ENCODE data around the gene FOCAD.

FOCAD gene

DNA sequence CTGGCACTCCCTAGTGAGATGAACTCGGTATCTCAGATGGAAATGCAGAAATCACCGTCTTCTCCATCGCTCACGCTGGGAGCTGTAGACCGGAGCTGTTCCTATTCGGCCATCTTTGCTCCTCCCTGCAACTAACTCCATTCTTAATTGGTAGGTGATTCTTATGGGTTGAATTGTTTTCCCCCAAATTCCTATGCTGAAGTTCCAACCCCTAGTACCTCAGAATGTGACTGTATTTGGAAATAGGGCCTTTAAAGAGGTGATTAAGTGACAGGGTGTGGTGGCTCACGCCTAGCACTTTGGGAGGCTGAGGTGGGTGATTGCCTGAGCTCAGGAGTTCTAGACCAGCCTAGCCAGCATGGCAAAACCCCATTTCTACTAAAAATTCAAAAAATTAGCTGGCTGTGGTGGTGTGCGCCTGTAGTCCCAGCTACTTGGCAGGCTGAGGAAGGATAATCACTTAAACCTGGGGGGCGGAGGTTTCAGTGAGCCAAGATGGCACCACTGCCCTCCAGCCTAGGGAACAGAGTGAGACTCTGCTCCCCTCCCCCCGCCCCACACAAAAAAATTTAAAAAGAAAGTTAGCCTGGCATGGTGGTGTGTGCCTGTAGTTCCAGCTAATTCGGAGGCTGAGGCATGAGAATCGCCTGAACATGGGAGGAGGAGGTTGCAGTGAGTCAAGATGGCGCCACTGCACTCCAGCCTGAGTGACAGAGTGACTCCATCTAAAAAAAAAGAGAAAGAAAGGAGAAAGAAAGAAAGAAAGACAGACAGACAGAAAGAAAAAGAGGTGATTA lies 25.2 kb upstream of the FOCAD start (continued):
- TF ChIP-seq YY2 (tag by site-specific recombination; IDR thresholded peaks at IDR 0.05) (0 out of 2 replicates have a peak, but pooled peaks have one; percentile 19), ZNF239 (tag by site-specific recombination; IDR thresholded peaks at IDR 0.05) (no peak), ZNF48 (tag by site-specific recombination; IDR thresholded peaks at IDR 0.05) (no peak), ZNF555 (tag by site-specific recombination; conservative IDR thresholded peaks at IDR 0.05) (no peak), TCF7L2 (IDR thresholded peaks at IDR 0.05; ENCODE audit: borderline replicate concordance, low read depth, low read length) (no peak), YY1 (tag by site-specific recombination; IDR thresholded peaks at IDR 0.05) (peak; percentile 34; the same call in 1 of the 2 replicates), ZNF155 (tag by site-specific recombination; IDR thresholded peaks at IDR 0.05) (no peak), ZNF768 (tag by site-specific recombination; IDR thresholded peaks at IDR 0.05) (no peak), ZNF747 (tag by site-specific recombination; IDR thresholded peaks at IDR 0.05) (no peak), ZBTB8A (tag by site-specific recombination; IDR thresholded peaks at IDR 0.05) (no peak), SP3 (tag by site-specific recombination; IDR thresholded peaks at IDR 0.05) (no peak), ZNF423 (tag by site-specific recombination; IDR thresholded peaks at IDR 0.05) (no peak), GLI4 (tag by site-specific recombination; IDR thresholded peaks at IDR 0.05) (no peak), ZNF404 (tag by site-specific recombination; IDR thresholded peaks at IDR 0.05) (no peak), ZNF514 (tag by site-specific recombination; IDR thresholded peaks at IDR 0.05) (no peak), ZNF658 (tag by site-specific recombination; IDR thresholded peaks at IDR 0.05) (no peak), REST (tag by site-specific recombination; IDR thresholded peaks at IDR 0.05) (0 out of 2 replicates have a peak, but pooled peaks have one; percentile 16), ZNF561 (tag by site-specific recombination; IDR thresholded peaks at IDR 0.05; ENCODE audit: borderline replicate concordance) (no peak), ZIC2 (tag by site-specific recombination; IDR thresholded peaks at IDR 0.05) (no peak), ZNF266 (tag by site-specific recombination; IDR thresholded peaks at IDR 0.05; ENCODE audit: low read depth) (no peak), ZNF302 (tag by site-specific recombination; IDR thresholded peaks at IDR 0.05; ENCODE audit: low read depth) (no peak)
- TF ChIP-seq, protein P1, sequence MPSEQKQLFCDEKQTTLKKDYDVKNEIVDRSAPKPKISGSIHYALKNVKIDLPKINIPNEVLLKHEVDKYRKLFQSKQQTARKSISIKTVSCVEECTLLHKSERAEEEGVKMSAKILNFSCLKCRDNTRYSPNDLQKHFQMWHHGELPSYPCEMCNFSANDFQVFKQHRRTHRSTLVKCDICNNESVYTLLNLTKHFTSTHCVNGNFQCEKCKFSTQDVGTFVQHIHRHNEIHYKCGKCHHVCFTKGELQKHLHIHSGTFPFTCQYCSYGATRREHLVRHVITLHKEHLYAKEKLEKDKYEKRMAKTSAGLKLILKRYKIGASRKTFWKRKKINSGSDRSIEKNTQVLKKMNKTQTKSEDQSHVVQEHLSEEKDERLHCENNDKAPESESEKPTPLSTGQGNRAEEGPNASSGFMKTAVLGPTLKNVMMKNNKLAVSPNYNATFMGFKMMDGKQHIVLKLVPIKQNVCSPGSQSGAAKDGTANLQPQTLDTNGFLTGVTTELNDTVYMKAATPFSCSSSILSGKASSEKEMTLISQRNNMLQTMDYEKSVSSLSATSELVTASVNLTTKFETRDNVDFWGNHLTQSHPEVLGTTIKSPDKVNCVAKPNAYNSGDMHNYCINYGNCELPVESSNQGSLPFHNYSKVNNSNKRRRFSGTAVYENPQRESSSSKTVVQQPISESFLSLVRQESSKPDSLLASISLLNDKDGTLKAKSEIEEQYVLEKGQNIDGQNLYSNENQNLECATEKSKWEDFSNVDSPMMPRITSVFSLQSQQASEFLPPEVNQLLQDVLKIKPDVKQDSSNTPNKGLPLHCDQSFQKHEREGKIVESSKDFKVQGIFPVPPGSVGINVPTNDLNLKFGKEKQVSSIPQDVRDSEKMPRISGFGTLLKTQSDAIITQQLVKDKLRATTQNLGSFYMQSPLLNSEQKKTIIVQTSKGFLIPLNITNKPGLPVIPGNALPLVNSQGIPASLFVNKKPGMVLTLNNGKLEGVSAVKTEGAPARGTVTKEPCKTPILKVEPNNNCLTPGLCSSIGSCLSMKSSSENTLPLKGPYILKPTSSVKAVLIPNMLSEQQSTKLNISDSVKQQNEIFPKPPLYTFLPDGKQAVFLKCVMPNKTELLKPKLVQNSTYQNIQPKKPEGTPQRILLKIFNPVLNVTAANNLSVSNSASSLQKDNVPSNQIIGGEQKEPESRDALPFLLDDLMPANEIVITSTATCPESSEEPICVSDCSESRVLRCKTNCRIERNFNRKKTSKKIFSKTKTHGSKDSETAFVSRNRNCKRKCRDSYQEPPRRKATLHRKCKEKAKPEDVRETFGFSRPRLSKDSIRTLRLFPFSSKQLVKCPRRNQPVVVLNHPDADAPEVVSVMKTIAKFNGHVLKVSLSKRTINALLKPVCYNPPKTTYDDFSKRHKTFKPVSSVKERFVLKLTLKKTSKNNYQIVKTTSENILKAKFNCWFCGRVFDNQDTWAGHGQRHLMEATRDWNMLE (tag by site-specific recombination; conservative IDR thresholded peaks at IDR 0.05; ENCODE audit: low read depth), result no peak
- TF ChIP-seq, protein P2, sequence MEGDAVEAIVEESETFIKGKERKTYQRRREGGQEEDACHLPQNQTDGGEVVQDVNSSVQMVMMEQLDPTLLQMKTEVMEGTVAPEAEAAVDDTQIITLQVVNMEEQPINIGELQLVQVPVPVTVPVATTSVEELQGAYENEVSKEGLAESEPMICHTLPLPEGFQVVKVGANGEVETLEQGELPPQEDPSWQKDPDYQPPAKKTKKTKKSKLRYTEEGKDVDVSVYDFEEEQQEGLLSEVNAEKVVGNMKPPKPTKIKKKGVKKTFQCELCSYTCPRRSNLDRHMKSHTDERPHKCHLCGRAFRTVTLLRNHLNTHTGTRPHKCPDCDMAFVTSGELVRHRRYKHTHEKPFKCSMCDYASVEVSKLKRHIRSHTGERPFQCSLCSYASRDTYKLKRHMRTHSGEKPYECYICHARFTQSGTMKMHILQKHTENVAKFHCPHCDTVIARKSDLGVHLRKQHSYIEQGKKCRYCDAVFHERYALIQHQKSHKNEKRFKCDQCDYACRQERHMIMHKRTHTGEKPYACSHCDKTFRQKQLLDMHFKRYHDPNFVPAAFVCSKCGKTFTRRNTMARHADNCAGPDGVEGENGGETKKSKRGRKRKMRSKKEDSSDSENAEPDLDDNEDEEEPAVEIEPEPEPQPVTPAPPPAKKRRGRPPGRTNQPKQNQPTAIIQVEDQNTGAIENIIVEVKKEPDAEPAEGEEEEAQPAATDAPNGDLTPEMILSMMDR (tag by site-specific recombination; IDR thresholded peaks at IDR 0.05), result peak; percentile 44; the same call in 1 of the 2 replicates

Measured in HEK293 (cell line).